ENCODE data around the gene TDP2.

Gene TDP2

DNA sequence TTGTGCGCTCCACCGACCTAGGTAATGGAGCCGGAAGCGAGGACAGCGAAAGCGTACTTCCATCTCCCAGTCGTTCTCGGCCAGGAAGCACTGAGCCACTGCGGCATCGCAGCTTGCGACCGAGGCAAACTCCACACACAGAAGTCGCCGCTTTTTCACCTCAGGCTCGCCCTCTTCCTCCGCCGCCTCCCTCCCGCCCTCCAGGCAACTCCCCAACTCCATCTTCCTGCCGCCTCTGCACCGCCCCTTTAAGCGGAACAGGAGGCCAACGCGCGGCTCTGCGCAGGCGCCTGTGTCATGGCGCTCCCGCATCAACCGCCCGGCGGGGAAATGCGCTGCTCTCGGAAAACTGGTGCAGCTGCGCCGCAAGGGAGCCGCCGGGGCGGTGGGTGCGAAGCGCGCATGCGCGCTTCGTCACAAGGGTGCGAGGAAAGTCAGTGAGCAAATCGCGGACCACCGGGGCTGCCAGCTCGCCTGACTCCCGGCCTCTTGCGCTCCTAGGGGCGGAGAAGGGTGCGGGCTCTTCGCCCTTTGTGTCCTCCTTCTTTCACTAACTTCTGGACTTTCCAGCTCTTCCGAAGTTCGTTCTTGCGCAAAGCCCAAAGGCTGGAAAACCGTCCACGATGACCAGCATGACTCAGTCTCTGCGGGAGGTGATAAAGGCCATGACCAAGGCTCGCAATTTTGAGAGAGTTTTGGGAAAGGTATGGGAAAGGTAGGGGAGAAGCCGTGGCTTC is at the start of gene TDP2, which contains the start of gene ACOT13:
Gene TDP2, minus strand, starts transcription at position 259 of the 737 bp plus-strand sequence. Its CDS starts 37 bp downstream, at position 222.
Gene ACOT13, plus strand, starts transcription at position 437 of the 737 bp plus-strand sequence. Its CDS starts 187 bp downstream, at position 624.
- DNase-seq (ENCODE audit: low read depth) = peak; percentile 95

GRCh38 chr6:24710519-24711303 is 44.0 kb upstream of the TDP2 start:
- DNase-seq (ENCODE audit: low read depth) = no peak

GRCh38 chr6:24709014-24709711 is 42.5 kb upstream of the TDP2 start:
- no peak for DNase-seq (ENCODE audit: low read depth)

DNA sequence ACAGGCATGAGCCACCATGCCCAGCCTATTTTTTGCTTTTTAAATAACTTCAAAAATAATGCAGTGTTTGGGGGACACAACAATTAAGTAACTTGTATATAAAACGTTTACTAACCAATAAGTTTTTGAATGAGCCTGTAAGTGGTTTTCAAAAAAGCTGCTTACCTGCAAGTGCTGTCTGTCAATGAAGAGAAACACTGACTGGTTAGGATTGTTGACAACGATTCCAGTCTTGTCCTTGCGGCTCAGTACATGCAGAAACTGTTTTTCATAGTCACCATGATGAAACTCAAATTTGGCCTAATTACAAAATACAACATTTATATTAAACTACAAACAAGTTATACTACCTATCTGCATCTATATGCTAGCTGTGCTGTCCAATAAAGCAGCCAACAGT is 41.9 kb upstream of the TDP2 start:
- no peak for DNase-seq (ENCODE audit: low read depth)

- DNase-seq (ENCODE audit: low read depth) = no peak
Measured at GRCh38 chr6:24704468-24704867, 37.8 kb upstream of the TDP2 start.

- DNase-seq (ENCODE audit: low read depth) = no peak
Measured at GRCh38 chr6:24702720-24703282, 36.1 kb upstream of the TDP2 start.

- DNase-seq (ENCODE audit: low read depth) = no peak
Measured at GRCh38 chr6:24699521-24700359, 33.0 kb upstream of the TDP2 start.

- DNase-seq (ENCODE audit: low read depth) = no peak
Measured at GRCh38 chr6:24696097-24696496, 29.4 kb upstream of the TDP2 start.

GRCh38 chr6:24695635-24696034 is 28.9 kb upstream of the TDP2 start:
- DNase-seq (ENCODE audit: low read depth) = peak; percentile 16

DNA sequence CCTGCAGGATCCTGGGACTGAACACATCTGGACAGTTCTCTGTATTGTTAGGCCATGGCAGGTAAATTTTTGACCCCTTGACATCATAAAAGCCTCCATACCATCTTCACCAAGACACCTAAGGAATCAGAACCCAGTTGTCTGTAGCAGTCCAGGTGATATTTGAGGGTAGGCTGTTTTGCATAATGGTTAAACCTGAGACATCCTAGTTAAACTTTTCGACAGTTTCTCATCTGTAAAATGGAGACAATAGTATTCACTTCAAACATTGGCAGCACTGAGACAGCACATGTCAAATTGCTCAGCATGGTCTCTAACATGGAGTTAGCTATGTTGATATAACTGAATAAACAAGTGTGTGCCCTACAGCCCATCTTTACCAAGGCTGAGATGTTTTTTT is 27.5 kb upstream of the TDP2 start:
- DNase-seq (ENCODE audit: low read depth) = no peak

DNA sequence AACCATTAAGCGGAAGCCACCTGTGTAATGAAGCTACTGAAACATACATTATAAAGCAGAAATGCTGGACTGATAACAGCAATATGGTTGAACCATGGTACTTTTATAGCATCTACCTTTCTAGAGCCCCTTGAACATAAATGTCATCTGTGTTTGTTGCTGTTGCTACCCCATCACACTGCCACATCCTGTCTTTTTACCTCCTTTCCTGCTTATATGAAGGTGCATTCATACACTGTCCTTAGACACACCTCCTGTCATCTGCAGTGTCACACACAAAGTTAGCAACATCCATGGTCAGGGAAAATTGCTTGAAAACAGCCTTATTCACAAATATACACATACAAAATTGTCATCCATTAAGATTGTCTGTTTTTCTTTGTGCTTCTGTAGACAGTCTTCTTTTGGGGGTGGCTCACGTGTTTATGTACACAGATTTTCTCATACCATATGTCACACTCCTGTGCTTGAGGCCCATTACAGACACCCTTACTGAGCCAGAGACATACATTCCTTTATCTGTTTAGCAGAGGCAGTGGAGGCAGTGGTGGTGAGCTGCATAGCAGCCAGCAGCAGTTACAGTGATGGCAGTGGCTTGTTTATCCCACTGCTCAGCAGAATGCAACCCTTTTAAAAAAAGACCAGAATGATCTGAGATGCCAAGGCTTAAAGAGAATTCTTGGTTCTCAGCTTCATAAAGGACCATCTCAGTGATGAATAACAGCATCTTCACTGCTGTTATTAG is 26.3 kb upstream of the TDP2 start:
- no peak for DNase-seq (ENCODE audit: low read depth)

- DNase-seq (ENCODE audit: low read depth) = no peak
Measured at GRCh38 chr6:24692415-24692814, 25.7 kb upstream of the TDP2 start.

DNA sequence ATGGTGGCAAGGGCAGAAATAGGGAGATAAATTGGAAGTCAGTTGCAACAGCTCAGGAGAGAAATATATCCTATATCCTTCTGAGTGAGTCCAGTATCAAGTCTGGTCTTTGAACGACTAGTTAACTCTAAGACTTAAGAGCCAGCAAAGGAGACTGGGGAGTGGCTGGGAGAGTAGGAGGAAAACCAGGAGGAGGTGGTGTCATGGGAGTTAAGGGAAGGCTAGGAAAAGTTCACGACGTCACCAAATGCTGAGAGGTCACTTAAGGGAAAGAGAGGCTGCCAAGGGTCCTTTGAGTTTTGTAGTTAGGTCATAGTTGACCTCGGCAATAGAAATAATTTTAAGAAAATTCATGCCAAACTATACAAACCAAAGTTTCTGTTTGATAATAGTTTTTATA is 25.3 kb upstream of the TDP2 start:
- DNase-seq (ENCODE audit: low read depth) = no peak

DNA sequence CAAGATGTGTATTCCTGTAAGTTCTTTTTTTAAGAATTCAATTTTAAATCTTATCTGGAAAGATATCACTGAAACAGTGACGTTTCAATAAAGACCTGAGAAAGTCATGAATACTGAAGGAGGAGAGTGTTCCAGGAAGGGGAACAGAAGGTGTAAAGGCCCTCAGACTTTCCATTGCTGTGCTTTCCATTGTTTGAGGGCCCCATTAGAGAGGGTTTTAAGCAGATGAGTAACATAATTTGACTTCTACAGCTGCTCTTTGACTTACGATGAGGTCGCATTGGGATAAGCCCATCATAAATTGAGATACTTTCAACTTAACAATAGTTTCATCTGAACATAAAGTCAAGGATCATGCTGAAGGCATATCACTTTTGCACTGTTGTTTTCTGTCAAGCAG is 24.9 kb upstream of the TDP2 start:
- no peak for DNase-seq (ENCODE audit: low read depth)

GRCh38 chr6:24690593-24690992 is 23.9 kb upstream of the TDP2 start:
- no peak for DNase-seq (ENCODE audit: low read depth)

DNA sequence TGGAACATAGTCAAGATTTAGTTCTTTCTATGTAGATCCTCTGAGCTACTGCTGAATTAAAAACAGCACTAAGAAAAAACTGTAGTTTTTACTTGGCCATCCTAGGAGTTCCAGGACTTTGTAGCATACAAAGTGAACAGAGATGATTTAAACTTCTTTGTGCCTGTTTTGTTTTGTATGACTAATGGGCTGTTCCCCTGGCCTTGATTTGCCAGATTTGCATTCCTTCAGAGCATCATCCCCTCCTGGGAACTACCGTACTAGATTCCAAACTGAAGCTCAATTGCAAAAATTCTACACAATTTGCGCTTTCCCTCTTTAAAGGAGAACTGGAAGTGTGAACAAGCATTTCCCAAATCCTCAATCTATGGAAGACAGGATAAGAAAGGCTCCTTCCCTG is 23.3 kb upstream of the TDP2 start:
- no peak for DNase-seq (ENCODE audit: low read depth)

GRCh38 chr6:24686946-24687345 is 20.2 kb upstream of the TDP2 start:
- DNase-seq (ENCODE audit: low read depth) = no peak

DNA sequence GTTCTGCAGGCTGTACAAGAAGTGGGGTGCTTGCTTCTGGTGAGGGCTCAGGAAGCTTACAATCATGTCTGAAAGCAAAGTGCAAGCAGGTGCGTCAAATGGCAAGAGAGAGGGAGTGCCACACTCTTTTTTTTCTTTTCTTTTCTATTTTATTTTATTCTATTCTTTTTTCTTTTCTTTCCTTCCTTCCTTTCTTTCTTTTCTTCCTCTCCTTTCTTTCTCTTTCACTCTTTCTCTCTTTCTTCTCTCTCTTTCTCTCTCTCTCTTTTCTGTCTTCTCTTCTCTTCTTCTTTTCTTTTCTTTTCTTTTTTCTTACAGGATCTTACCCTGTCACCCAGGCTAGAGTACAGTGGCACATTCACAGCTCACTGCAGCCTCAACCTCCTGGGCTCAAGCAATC is 19.7 kb upstream of the TDP2 start:
- no peak for DNase-seq (ENCODE audit: low read depth)

GRCh38 chr6:24683297-24684296 is 16.9 kb upstream of the TDP2 start:
- no peak for DNase-seq (ENCODE audit: low read depth)

Data from stimulated activated CD4-positive, alpha-beta T cell treated with anti-CD3 and anti-CD28 coated beads, Interleukin-2, amount 100 ng/mL, for 4 hours (primary cell).